Stomach (tissue), 9 donors: ENCODE measurements around the gene HK1. TPM values are rescaled to one million over a fixed set of nuclear protein-coding genes. Genes with fewer than 3 reads are reported as not detected.

Experiments
- DNase-seq, 2 donors: peaks; one replicate each; pipeline versions ENCODE4 v3.0.0 to v3.0.0-alpha.2; 2013 to 2019
- H3K27ac ChIP-seq, 5 donors: fragments of 200-600 bp in 4 of 5; sonication (generic) in 4 of 5; one replicate each; pipeline ENCODE4 v1.5.1; 2013 to 2019; ENCODE audit warnings: mild to moderate bottlenecking in 1 of 5, moderate library complexity in 1 of 5
- H3K27me3 ChIP-seq, 3 donors: fragments of 200-600 bp; sonication (generic); one replicate each; pipeline ENCODE4 v1.5.1; 2017 to 2019; ENCODE audit warnings: mixed run types in 1 of 3
- H3K36me3 ChIP-seq, 4 donors: fragments of 200-600 bp; sonication (generic); 1 replicate in 3 of 4; 2 replicates in 1 of 4; pipeline ENCODE4 v1.5.1; 2016 to 2019
- H3K4me1 ChIP-seq, 4 donors: fragments of 200-600 bp; sonication (generic); one replicate each; pipeline ENCODE4 v1.5.1; 2016 to 2019
- H3K4me3 ChIP-seq, 4 donors: fragments of 200-600 bp; sonication (generic) in 3 of 4; one replicate each; pipeline ENCODE4 v1.5.1; 2016 to 2019; ENCODE audit warnings: mild to moderate bottlenecking in 1 of 4
- H3K9me3 ChIP-seq, 4 donors: fragments of 200-600 bp; sonication (generic); one replicate each; pipeline ENCODE4 v1.5.1; 2016 to 2019
- CTCF ChIP-seq, 7 experiments: fragments of 450-650 bp in 4 of 7; fragments of 200-600 bp in 3 of 7; sonication (generic) in 3 of 7; IDR thresholded peaks; one replicate each; pipeline ENCODE4 v1.5.1; 2016 to 2019; ENCODE audit warnings: antibody characterized with exemption in 7 of 7, control low read depth in 2 of 7, mild to moderate bottlenecking in 1 of 7
- EP300 ChIP-seq: sonication (generic); formaldehyde crosslinking; IDR thresholded peaks from one replicate; pipeline ENCODE4 v1.6.1; 2017; ENCODE audit warnings: antibody characterized with exemption
- POLR2A ChIP-seq, 4 donors: fragments of 450-650 bp; IDR thresholded peaks; one replicate each; pipeline ENCODE4 v1.6.1; 2016; ENCODE audit warnings: antibody characterized with exemption in 4 of 4, control low read depth in 2 of 4, mild to moderate bottlenecking in 1 of 4, moderate library complexity in 1 of 4
- POLR2AphosphoS5 ChIP-seq, 3 donors: sonication (generic); formaldehyde crosslinking; IDR thresholded peaks; one replicate each; pipeline ENCODE4 v1.6.1; 2016; ENCODE audit warnings: antibody characterized with exemption in 3 of 3
- WGBS, 5 donors: extraction: QIAGEN DNeasy Blood & Tissue Kit in 3 of 5; methylation state at CpG; one replicate each; pipeline versions ENCODE4 v1.1.5 to v1.1.7; 2013 to 2018; 5-methylcytosine and 5-hydroxymethylcytosine counted together
- intact Hi-C: fragments of 100-400 bp; cut with DNase I; formaldehyde crosslinking; loops from one replicate; pipeline ENCODE4 v1.15.1; 2023; ENCODE audit warnings: low total_unique reads
- polyA plus RNA-seq, 3 donors: library from polyadenylated mRNA; stranded (reverse); fragments of 200-250 nt; gene quantifications; one replicate each; pipeline ENCODE4 v1.2.3, GENCODE V29; 2013
- total RNA-seq, 5 donors: library from RNA; depleted of rRNA; stranded (reverse); fragments of >200 nt; gene quantifications; one replicate each; pipeline versions ENCODE4 v1.1.0 to v1.2.3, GENCODE V29; 2014 to 2016
- donor health status: healthy with polysubstance abuse.
- donor health status: Bipolar disorder and iron deficiency.
- donor health status: healthy.

HK1 gene
- total and polyA plus RNA-seq, 8 donors, result 32.7 to 60.9 (median 50.8) TPM

- Histone ChIP-seq H3K27ac (peak overlapping the region; percentile 21 to 79 (median 71)), H3K9me3 (no peaks in the 10 kb centered on the region), H3K36me3 (peaks cover 7 to 50% (median 32%) of the 10 kb centered on the region in 4 donors), H3K27me3 (no peaks in the 10 kb centered on the region), H3K4me1 (peaks cover 38 to 76% (median 52%) of the 10 kb centered on the region in 4 donors), H3K4me3 (no peak overlapping the region)
- TF ChIP-seq CTCF (IDR thresholded peaks at IDR 0.05) (no peak), POLR2A (IDR thresholded peaks at IDR 0.05) (no peak), EP300 (no peak), POLR2AphosphoS5 (IDR thresholded peaks at IDR 0.05) (no peak)
- intact Hi-C loops, result no loop called here
- WGBS, 5 donors, result 39 to 56% (median 46%) methylated on average over 10 of the region's 10 CpGs
- peak in 1 of 2 donors; percentile 64 for DNase-seq
These were observed 70.7 kb downstream of the HK1 start for GRCh38 chr10:69348816-69349541.

- 81 to 90% (median 87%) methylated on average over 3 of the region's 3 CpGs for WGBS, 5 donors
- peaks cover 36 to 70% (median 47%) of the 10 kb centered on the region in 4 donors for H3K4me1 ChIP-seq
- no peak overlapping the region for H3K4me3 ChIP-seq
- DNase-seq, result no peak
- peaks cover 4 to 45% (median 26%) of the 10 kb centered on the region in 4 donors for H3K36me3 ChIP-seq
- intact Hi-C loops, result no loop called here
- TF ChIP-seq EP300 (no peak), POLR2A (IDR thresholded peaks at IDR 0.05) (no peak), POLR2AphosphoS5 (IDR thresholded peaks at IDR 0.05) (no peak), CTCF (IDR thresholded peaks at IDR 0.05) (no peak)
- H3K9me3 ChIP-seq, result no peaks in the 10 kb centered on the region
- no peaks in the 10 kb centered on the region for H3K27me3 ChIP-seq
- peak overlapping the region; percentile 21 to 79 (median 71) for H3K27ac ChIP-seq
These were observed 71.2 kb downstream of the HK1 start for GRCh38 chr10:69349542-69349888.

GRCh38 chr10:69351589-69351988, 73.3 kb downstream of the HK1 start:
- Histone ChIP-seq H3K36me3 (peaks cover 0 to 27% (median 12%) of the 10 kb centered on the region in 4 donors), H3K4me3 (no peak overlapping the region), H3K27me3 (no peaks in the 10 kb centered on the region), H3K9me3 (no peaks in the 10 kb centered on the region), H3K27ac (no peak overlapping the region), H3K4me1 (peaks cover 19 to 56% (median 29%) of the 10 kb centered on the region in 4 donors)
- DNase-seq, result no peak
- TF ChIP-seq EP300 (no peak), POLR2AphosphoS5 (IDR thresholded peaks at IDR 0.05) (no peak), POLR2A (IDR thresholded peaks at IDR 0.05) (no peak), CTCF (IDR thresholded peaks at IDR 0.05) (no peak)
- WGBS, 5 donors, result 74 to 98% (median 97%) methylated on average over 4 of the region's 4 CpGs
- intact Hi-C loops, result no loop called here

GRCh38 chr10:69352569-69353264, 74.4 kb downstream of the HK1 start:
- no peak overlapping the region for H3K4me3 ChIP-seq
- H3K9me3 ChIP-seq, result no peaks in the 10 kb centered on the region
- intact Hi-C loops, result no loop called here
- H3K27me3 ChIP-seq, result no peaks in the 10 kb centered on the region
- no peak for DNase-seq
- no peak overlapping the region for H3K27ac ChIP-seq
- peaks cover 0 to 27% (median 12%) of the 10 kb centered on the region in 4 donors for H3K36me3 ChIP-seq
- TF ChIP-seq POLR2AphosphoS5 (IDR thresholded peaks at IDR 0.05), result no peak
- no peak for TF ChIP-seq POLR2A (IDR thresholded peaks at IDR 0.05)
- no peak for TF ChIP-seq EP300
- TF ChIP-seq CTCF (IDR thresholded peaks at IDR 0.05), result no peak
- 96 to 98% (median 97%) methylated on average over 4 of the region's 4 CpGs for WGBS, 5 donors
- peaks cover 18 to 47% (median 27%) of the 10 kb centered on the region in 4 donors for H3K4me1 ChIP-seq
